Breast epithelium (tissue), 4 donors: ENCODE results near the gene GBP1. TPM values are rescaled to one million over a fixed set of nuclear protein-coding genes. Genes with fewer than 3 reads are reported as not detected.
"Not testable (repeated sequence)": the region's sequence is repeated elsewhere in the genome, so short reads cannot be mapped to it uniquely, and the experiment has no call there.

Experiments
- DNase-seq, 2 donors: peaks; one replicate each; pipeline ENCODE4 v3.0.0-alpha.2; 2019; ENCODE audit warnings: low spot score in 2 of 2
- H3K27ac ChIP-seq, 2 donors: fragments of 200-600 bp; sonication (generic) in 1 of 2; one replicate each; pipeline ENCODE4 v1.5.1; 2016 to 2019; ENCODE audit warnings: mild to moderate bottlenecking in 1 of 2
- H3K27me3 ChIP-seq, 2 donors: fragments of 200-600 bp; sonication (generic) in 1 of 2; one replicate each; pipeline versions ENCODE4 v1.5.1 to v1.6.0; 2017 to 2019; ENCODE audit warnings: control low read depth in 1 of 2, mild to moderate bottlenecking in 1 of 2
- H3K36me3 ChIP-seq: fragments of 200-600 bp; one replicate; pipeline ENCODE4 v1.5.1; 2019
- H3K4me1 ChIP-seq, 2 donors: fragments of 200-600 bp; sonication (generic); one replicate each; pipeline ENCODE4 v1.5.1; 2016 to 2019; ENCODE audit warnings: control low read depth in 1 of 2
- H3K4me3 ChIP-seq, 3 donors: fragments of 200-600 bp; sonication (generic); 1 replicate in 2 of 3; 2 replicates in 1 of 3; pipeline ENCODE4 v1.5.1; 2016 to 2019; ENCODE audit warnings: mild to moderate bottlenecking in 3 of 3, moderate library complexity in 2 of 3
- H3K9me3 ChIP-seq, 2 donors: fragments of 200-600 bp; sonication (generic) in 1 of 2; one replicate each; pipeline ENCODE4 v1.5.1; 2016 to 2019; ENCODE audit warnings: control low read depth in 1 of 2
- POLR2A ChIP-seq: fragments of 450-650 bp; IDR thresholded peaks from one replicate; pipeline ENCODE4 v1.6.1; 2016; ENCODE audit warnings: antibody characterized with exemption, mild to moderate bottlenecking, moderate library complexity
- POLR2AphosphoS5 ChIP-seq, 3 donors: sonication (generic); formaldehyde crosslinking; IDR thresholded peaks; one replicate each; pipeline ENCODE4 v1.6.1; 2017; ENCODE audit warnings: antibody characterized with exemption in 3 of 3
- intact Hi-C: fragments of 100-400 bp; cut with DNase I; formaldehyde crosslinking; loops from one replicate; pipeline ENCODE4 v1.15.1; 2023; ENCODE audit warnings: low total_unique reads
- total RNA-seq, 3 donors: library from RNA; depleted of rRNA; stranded (reverse); fragments of >200 nt; gene quantifications; one replicate each; pipeline ENCODE4 v1.1.0, GENCODE V29; 2016
- TF ChIP-seq, protein P1 (sequence below), 3 donors: fragments of 450-650 bp; IDR thresholded peaks; one replicate each; pipeline ENCODE4 v1.5.1; 2016 to 2017; ENCODE audit warnings: antibody characterized with exemption in 3 of 3, mild to moderate bottlenecking in 3 of 3, moderate library complexity in 3 of 3

The GBP1 gene
- total RNA-seq, 3 donors from 2014 or later: 8.0 to 58.0 (median 29.5) TPM

DNA sequence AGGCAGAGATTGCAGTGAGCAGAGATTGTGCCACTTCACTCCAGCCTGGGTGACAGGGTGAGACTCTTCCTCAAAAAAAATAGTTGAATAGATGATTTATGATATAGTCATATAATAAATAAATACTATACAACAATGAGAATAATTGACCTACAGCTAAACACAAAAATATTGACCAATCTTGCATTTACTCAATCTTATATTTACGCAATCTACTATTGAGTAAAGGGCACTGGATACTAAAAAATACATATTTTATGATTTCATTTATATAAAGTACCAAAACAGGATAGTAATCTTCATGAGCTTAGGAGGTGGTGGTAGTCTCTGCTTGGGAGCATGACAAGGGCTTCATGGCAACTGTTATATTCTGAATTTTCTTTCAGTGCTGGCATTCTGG lies 23.3 kb downstream of the GBP1 start:
- no peak overlapping the region for H3K27ac ChIP-seq
- intact Hi-C loops: no loop called here
- no peaks in the 10 kb centered on the region for H3K36me3 ChIP-seq
- no peak for DNase-seq
- no peaks in the 10 kb centered on the region for H3K27me3 ChIP-seq
- H3K4me3 ChIP-seq: no peak overlapping the region
- TF ChIP-seq, protein P1, sequence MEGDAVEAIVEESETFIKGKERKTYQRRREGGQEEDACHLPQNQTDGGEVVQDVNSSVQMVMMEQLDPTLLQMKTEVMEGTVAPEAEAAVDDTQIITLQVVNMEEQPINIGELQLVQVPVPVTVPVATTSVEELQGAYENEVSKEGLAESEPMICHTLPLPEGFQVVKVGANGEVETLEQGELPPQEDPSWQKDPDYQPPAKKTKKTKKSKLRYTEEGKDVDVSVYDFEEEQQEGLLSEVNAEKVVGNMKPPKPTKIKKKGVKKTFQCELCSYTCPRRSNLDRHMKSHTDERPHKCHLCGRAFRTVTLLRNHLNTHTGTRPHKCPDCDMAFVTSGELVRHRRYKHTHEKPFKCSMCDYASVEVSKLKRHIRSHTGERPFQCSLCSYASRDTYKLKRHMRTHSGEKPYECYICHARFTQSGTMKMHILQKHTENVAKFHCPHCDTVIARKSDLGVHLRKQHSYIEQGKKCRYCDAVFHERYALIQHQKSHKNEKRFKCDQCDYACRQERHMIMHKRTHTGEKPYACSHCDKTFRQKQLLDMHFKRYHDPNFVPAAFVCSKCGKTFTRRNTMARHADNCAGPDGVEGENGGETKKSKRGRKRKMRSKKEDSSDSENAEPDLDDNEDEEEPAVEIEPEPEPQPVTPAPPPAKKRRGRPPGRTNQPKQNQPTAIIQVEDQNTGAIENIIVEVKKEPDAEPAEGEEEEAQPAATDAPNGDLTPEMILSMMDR (IDR thresholded peaks at IDR 0.05): no peak
- TF ChIP-seq POLR2AphosphoS5 (IDR thresholded peaks at IDR 0.05) (no peak), POLR2A (no peak)
- H3K9me3 ChIP-seq: peaks cover 0 to 8% of the 10 kb centered on the region in 2 donors
- no peaks in the 10 kb centered on the region for H3K4me1 ChIP-seq

DNA sequence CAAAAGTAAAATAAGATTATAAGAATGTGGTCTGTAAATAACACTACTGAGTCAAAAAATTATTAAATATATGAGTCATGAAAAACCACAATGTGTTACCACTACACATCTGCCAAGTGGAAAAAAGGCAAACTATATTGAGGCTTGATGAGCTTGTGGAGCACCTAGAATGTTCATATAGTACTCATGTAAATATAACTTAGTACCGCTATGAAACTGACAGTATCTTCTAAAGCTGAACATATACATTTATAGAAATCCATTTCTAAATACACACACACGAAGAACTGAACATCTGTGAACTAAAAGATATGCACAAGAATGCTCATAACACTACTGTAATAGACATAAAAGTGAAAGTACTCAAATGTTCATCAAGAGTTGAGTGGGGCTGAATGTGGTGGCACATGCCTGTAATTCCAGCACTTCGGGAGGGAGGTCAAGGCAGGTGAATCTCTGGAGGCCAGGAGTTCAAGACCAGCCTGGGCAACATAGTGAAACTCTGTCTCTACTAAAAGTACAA lies 23.8 kb downstream of the GBP1 start:
- Histone ChIP-seq H3K4me3 (no peak overlapping the region), H3K4me1 (no peaks in the 10 kb centered on the region), H3K27ac (no peak overlapping the region), H3K9me3 (peaks cover 0 to 8% of the 10 kb centered on the region in 2 donors), H3K36me3 (no peaks in the 10 kb centered on the region), H3K27me3 (no peaks in the 10 kb centered on the region)
- no peak for TF ChIP-seq POLR2A
- DNase-seq: no peak
- intact Hi-C loops: no loop called here

DNA sequence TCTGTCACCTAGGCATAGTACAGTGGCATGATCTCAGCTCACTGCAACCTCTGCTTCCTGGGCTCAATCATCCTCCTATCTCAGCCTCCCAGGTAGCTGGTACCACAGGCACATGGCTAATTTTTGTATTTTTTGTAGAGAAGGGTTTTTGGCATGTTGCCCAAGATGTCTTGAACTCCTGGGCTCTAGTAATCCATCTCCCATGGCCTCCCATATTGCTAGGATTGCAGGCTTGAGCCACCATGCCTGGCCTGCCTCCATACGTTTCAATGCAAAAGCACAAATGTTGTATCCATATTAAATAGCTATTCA lies 24.7 kb downstream of the GBP1 start:
- DNase-seq: no peak
- H3K4me1 ChIP-seq: no peaks in the 10 kb centered on the region
- H3K36me3 ChIP-seq: no peaks in the 10 kb centered on the region
- H3K9me3 ChIP-seq: peaks cover 0 to 8% of the 10 kb centered on the region in 2 donors
- intact Hi-C loops: no loop called here
- H3K4me3 ChIP-seq: no peak overlapping the region
- H3K27me3 ChIP-seq: no peaks in the 10 kb centered on the region
- no peak overlapping the region for H3K27ac ChIP-seq
- TF ChIP-seq, protein P1 (IDR thresholded peaks at IDR 0.05): no peak
- TF ChIP-seq POLR2A: no peak
- no peak for TF ChIP-seq POLR2AphosphoS5 (IDR thresholded peaks at IDR 0.05)

DNA sequence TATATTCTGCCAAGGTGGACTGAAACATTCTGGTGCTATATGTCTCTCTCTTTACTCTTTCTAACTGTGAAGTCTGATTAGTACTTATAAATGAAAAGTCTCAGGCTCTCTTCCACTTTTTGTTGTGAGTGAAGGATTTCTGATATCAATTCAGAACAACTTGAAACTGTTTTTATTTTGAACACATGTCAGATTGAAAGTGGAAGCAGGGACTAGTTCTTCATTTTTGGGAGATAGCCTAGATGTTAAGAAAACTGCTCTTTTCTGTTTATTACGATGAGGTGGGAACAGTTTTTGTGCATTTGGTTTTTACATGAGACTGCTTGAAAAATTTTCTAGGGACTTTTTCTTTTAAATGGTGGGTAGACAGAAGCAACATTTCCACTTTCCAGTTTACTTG lies 27.8 kb downstream of the GBP1 start:
- Histone ChIP-seq H3K27ac (no peak overlapping the region), H3K4me3 (no peak overlapping the region), H3K9me3 (no peaks in the 10 kb centered on the region), H3K27me3 (no peaks in the 10 kb centered on the region), H3K4me1 (no peaks in the 10 kb centered on the region), H3K36me3 (no peaks in the 10 kb centered on the region)
- TF ChIP-seq POLR2AphosphoS5 (IDR thresholded peaks at IDR 0.05): no peak
- TF ChIP-seq, protein P1 (IDR thresholded peaks at IDR 0.05): no peak
- no peak for TF ChIP-seq POLR2A
- no peak for DNase-seq
- intact Hi-C loops: no loop called here

DNA sequence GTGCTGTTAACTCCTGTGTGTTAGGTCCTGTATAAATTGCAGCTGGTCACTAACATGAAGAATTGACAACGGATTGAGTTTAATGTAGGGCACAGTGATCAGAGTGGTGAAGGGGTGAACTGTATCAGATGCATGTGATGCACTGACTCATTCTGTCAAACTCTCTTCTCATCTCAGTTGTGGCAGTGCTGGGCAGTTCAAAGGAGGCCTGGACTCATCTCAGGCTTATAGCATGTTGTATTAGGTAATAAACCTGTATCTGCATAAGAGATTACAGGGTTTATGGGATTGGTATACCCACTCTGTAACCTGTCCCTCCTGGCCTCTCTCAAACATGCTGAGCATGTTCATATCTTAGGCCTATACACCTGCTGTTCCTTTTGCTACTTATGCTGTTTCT lies 29.9 kb downstream of the GBP1 start:
- no peaks in the 10 kb centered on the region for H3K9me3 ChIP-seq
- H3K4me1 ChIP-seq: no peaks in the 10 kb centered on the region
- no peaks in the 10 kb centered on the region for H3K27me3 ChIP-seq
- TF ChIP-seq POLR2AphosphoS5 (IDR thresholded peaks at IDR 0.05) (no peak), POLR2A (no peak)
- TF ChIP-seq, protein P1 (IDR thresholded peaks at IDR 0.05): no peak
- DNase-seq: no peak
- no peak overlapping the region for H3K27ac ChIP-seq
- intact Hi-C loops: no loop called here
- no peaks in the 10 kb centered on the region for H3K36me3 ChIP-seq
- no peak overlapping the region for H3K4me3 ChIP-seq

DNA sequence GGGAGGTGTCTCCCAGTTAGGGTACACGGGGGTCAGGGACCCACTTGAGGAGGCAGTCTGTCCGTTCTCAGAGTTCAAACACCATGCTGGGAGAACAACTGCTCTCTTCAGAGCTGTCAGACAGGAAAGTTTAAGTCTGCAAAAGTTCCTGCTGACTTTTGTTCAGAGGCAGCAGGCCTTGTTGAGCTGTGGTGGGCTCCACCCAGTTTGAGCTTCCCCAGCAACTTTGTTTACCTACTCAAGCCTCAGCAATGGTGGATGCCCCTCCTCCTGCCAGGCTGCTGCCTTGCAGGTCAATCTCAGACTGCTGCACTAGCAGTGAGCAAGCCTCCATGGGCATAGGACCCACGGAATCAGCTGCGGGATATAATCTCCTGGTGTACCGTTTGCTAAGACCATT lies 31.0 kb downstream of the GBP1 start:
- H3K27me3 ChIP-seq, H3K9me3 ChIP-seq, H3K36me3 ChIP-seq, H3K4me3 ChIP-seq, intact Hi-C loops, H3K4me1 ChIP-seq, DNase-seq, H3K27ac ChIP-seq: not testable (repeated sequence)

DNA sequence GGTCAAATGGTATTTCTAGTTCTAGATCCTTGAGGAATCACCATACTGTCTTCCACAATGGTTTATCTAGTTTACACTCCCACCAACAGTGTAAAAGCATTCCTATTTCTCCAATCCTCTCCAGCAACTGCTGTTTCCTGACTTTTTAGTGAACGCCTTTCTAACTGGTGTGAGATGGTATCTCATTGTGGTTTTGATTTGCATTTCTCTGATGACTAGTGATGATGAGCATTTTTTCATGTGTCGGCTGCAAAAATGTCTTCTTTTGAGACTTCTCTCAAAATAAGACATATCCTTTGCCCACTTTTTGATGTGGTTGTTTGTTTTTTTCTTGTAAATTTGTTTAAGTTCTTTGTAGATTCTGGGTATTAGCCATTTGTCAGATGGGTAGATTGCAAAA lies 36.0 kb downstream of the GBP1 start:
- H3K36me3 ChIP-seq, H3K9me3 ChIP-seq, H3K27ac ChIP-seq, H3K27me3 ChIP-seq, H3K4me3 ChIP-seq, intact Hi-C loops, DNase-seq, H3K4me1 ChIP-seq: not testable (repeated sequence)
